Body of pancreas (tissue), 4 donors: ENCODE data around the gene NOTCH2. TPM values are rescaled to one million over a fixed set of nuclear protein-coding genes. Genes with fewer than 3 reads are reported as not detected.

Experiments used
- ATAC-seq: fragments of 150-250 bp; one replicate; pipeline ENCODE4 v1.9.1; 2016
- DNase-seq, 4 donors: peaks; one replicate each; pipeline ENCODE4 v3.0.0-alpha.2; 2019
- H3K27ac ChIP-seq, 4 donors: fragments of 200-600 bp; sonication (generic); 1 replicate in 3 of 4; 2 replicates in 1 of 4; pipeline versions ENCODE4 v1.5.1 to v1.6.1; 2016 to 2019; ENCODE audit warnings: mild to moderate bottlenecking in 1 of 4, mixed read lengths in 1 of 4, moderate library complexity in 1 of 4
- H3K27me3 ChIP-seq, 2 donors: fragments of 200-600 bp; sonication (generic); one replicate each; pipeline ENCODE4 v1.6.0; 2016; ENCODE audit warnings: mild to moderate bottlenecking in 1 of 2
- H3K36me3 ChIP-seq, 2 donors: fragments of 200-600 bp; sonication (generic); replicated peaks in 1 of 2; 2 replicates each; pipeline ENCODE4 v1.5.1; 2016; ENCODE audit warnings: low read depth in 2 of 2; ENCODE audit not compliant: insufficient read depth in 1 of 2
- H3K4me1 ChIP-seq: fragments of 200-600 bp; sonication (generic); one replicate; pipeline ENCODE4 v1.6.0; 2016
- H3K4me3 ChIP-seq, 2 donors: fragments of 200-600 bp; sonication (generic); 1 replicate in 1 of 2; 2 replicates in 1 of 2; pipeline ENCODE4 v1.5.1; 2016 to 2019
- H3K9me3 ChIP-seq, 3 donors: fragments of 200-600 bp; sonication (generic); 1 replicate in 2 of 3; 2 replicates in 1 of 3; pipeline ENCODE4 v1.5.1; 2016
- CTCF ChIP-seq, 7 experiments: fragments of 450-650 bp in 4 of 7; fragments of 200-600 bp in 3 of 7; sonication (generic) in 3 of 7; IDR thresholded peaks; one replicate each; pipeline ENCODE4 v1.5.1; 2016 to 2019; ENCODE audit warnings: antibody characterized with exemption in 7 of 7
- POLR2A ChIP-seq, 3 donors: fragments of 450-650 bp; IDR thresholded peaks; one replicate each; pipeline ENCODE4 v1.6.1; 2016; ENCODE audit warnings: antibody characterized with exemption in 3 of 3, mild to moderate bottlenecking in 2 of 3
- WGBS, 2 donors: methylation state at CpG; one replicate each; pipeline ENCODE4 v1.1.5; 2017; 5-methylcytosine and 5-hydroxymethylcytosine counted together
- intact Hi-C: fragments of 100-400 bp; cut with DNase I; formaldehyde crosslinking; loops from one replicate; pipeline ENCODE4 v1.15.1; 2023
- total RNA-seq, 2 donors: library from RNA; depleted of rRNA; stranded (reverse); fragments of >200 nt; gene quantifications; one replicate each; pipeline ENCODE4 v1.1.0, GENCODE V29; 2016

Gene NOTCH2
- total RNA-seq, 2 donors from 2014 or later: 39.6 to 65.9 TPM

- Histone ChIP-seq H3K4me1 (peaks cover 12% of the 10 kb centered on the region), H3K36me3 (peaks cover 3 to 19% of the 10 kb centered on the region in 2 donors), H3K27me3 (no peaks in the 10 kb centered on the region), H3K4me3 (no peak overlapping the region), H3K27ac (no peak overlapping the region), H3K9me3 (no peaks in the 10 kb centered on the region)
- ATAC-seq: no peak
- intact Hi-C loops: no loop called here
- 54 to 65% methylated on average over 2 of the region's 2 CpGs for WGBS, 2 donors
- no peak for DNase-seq
- no peak for TF ChIP-seq POLR2A (IDR thresholded peaks at IDR 0.05)
- no peak for TF ChIP-seq CTCF (IDR thresholded peaks at IDR 0.05)
Measured at GRCh38 chr1:119966681-119967080, 102.8 kb downstream of the NOTCH2 start.

GRCh38 chr1:119966020-119966419 lies 103.4 kb downstream of the NOTCH2 start:
- DNase-seq: no peak
- H3K4me3 ChIP-seq: no peak overlapping the region
- H3K27me3 ChIP-seq: no peaks in the 10 kb centered on the region
- H3K4me1 ChIP-seq: peaks cover 13% of the 10 kb centered on the region
- ATAC-seq: no peak
- H3K36me3 ChIP-seq: peaks cover 3 to 19% of the 10 kb centered on the region in 2 donors
- no peak overlapping the region for H3K27ac ChIP-seq
- 53 to 66% methylated on average over 4 of the region's 4 CpGs for WGBS, 2 donors
- intact Hi-C loops: no loop called here
- TF ChIP-seq POLR2A (IDR thresholded peaks at IDR 0.05): no peak
- TF ChIP-seq CTCF (IDR thresholded peaks at IDR 0.05): no peak
- no peaks in the 10 kb centered on the region for H3K9me3 ChIP-seq

GRCh38 chr1:119964673-119965363 lies 104.6 kb downstream of the NOTCH2 start:
- no peak for DNase-seq
- peak overlapping the region in 1 of 4 donors; percentile 1 for H3K27ac ChIP-seq
- ATAC-seq: no peak
- peaks cover 13% of the 10 kb centered on the region for H3K4me1 ChIP-seq
- H3K27me3 ChIP-seq: no peaks in the 10 kb centered on the region
- TF ChIP-seq POLR2A (IDR thresholded peaks at IDR 0.05) (no peak), CTCF (IDR thresholded peaks at IDR 0.05) (no peak)
- intact Hi-C loops: no loop called here
- no peak overlapping the region for H3K4me3 ChIP-seq
- peaks cover 3 to 19% of the 10 kb centered on the region in 2 donors for H3K36me3 ChIP-seq
- 73 to 80% methylated on average over 1 of the region's 1 CpG for WGBS, 2 donors
- H3K9me3 ChIP-seq: no peaks in the 10 kb centered on the region

- no peak for ATAC-seq
- peaks cover 13% of the 10 kb centered on the region for H3K4me1 ChIP-seq
- DNase-seq: no peak
- peaks cover 3 to 15% of the 10 kb centered on the region in 2 donors for H3K36me3 ChIP-seq
- WGBS, 2 donors: 50 to 62% methylated on average over 5 of the region's 5 CpGs
- TF ChIP-seq POLR2A (IDR thresholded peaks at IDR 0.05): no peak
- TF ChIP-seq CTCF (IDR thresholded peaks at IDR 0.05): no peak
- H3K27ac ChIP-seq: peak overlapping the region in 3 of 4 donors; percentile 35 to 40 (median 39)
- intact Hi-C loops: no loop called here
- no peaks in the 10 kb centered on the region for H3K27me3 ChIP-seq
- H3K4me3 ChIP-seq: no peak overlapping the region
- no peaks in the 10 kb centered on the region for H3K9me3 ChIP-seq
Measured at GRCh38 chr1:119962296-119962968, 107.0 kb downstream of the NOTCH2 start.
